Cortex of kidney (tissue), 1 donor: Measurements from ENCODE around the gene NAA25.
"Not testable (repeated sequence)": the region's sequence is repeated elsewhere in the genome, so short reads cannot be mapped to it uniquely, and the experiment has no call there.

Experiments used
- DNase-seq: peaks from one replicate; lab custom pipeline; 2025; lab: John Stamatoyannopoulos, UW

The NAA25 gene

DNA sequence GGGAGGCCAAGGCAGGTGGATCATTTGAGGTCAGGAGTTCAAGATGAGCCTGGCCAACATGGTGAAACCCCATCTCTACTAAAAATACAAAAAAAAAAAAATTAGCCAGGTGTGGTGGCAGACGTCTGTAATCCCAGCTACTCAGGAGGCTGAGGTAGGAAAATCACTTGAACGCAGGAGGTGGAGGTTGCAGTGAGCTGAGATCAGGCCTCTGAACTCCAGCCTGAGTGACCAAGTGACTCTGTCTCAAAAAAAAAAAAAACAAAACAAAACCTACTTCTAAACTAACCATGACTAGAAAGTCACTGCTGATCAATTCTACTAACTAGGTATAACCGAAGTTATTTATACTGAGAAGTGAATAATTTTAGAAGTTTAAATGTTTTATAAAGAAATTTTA lies 99.0 kb downstream of the NAA25 start:
- DNase-seq, result not testable (repeated sequence)

DNA sequence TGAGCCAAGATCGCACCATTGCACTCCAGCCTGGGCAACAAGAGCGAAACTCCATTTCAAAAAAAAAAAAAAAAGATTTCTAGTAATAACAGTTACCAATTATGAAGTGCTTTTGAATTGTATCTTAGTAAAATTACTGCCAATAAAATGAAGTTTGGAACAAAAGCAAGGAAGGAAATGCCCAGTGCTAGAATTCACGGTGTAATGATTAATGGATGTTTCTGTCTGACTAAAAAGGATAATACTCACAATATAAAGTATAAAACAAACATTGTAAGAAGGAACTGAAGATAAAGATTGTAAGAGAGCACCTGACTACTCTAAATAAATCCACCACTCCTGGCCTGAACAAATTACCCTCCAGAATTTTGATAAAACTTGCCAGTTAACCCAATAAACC lies 99.7 kb downstream of the NAA25 start:
- no peak for DNase-seq

DNA sequence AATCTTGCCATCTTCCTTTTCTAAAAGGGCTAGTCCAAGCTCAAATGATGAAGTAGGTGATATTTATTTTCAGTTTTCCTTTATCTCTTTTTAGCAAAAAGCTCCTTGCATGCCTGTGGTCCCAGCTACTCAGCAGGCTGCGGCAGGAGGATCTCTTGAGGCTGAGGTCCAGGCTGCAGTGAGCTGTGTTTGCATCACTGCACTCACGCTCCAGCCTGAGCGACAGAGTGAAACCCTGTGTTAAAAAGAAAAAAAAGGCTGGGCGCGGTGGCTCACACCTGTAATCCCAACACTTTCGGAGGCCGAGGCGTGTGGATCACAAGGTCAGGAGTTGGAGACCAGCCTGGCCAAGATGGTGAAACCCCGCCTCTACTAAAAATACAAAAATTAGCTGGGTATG lies 100.6 kb downstream of the NAA25 start:
- DNase-seq, result no peak

DNA sequence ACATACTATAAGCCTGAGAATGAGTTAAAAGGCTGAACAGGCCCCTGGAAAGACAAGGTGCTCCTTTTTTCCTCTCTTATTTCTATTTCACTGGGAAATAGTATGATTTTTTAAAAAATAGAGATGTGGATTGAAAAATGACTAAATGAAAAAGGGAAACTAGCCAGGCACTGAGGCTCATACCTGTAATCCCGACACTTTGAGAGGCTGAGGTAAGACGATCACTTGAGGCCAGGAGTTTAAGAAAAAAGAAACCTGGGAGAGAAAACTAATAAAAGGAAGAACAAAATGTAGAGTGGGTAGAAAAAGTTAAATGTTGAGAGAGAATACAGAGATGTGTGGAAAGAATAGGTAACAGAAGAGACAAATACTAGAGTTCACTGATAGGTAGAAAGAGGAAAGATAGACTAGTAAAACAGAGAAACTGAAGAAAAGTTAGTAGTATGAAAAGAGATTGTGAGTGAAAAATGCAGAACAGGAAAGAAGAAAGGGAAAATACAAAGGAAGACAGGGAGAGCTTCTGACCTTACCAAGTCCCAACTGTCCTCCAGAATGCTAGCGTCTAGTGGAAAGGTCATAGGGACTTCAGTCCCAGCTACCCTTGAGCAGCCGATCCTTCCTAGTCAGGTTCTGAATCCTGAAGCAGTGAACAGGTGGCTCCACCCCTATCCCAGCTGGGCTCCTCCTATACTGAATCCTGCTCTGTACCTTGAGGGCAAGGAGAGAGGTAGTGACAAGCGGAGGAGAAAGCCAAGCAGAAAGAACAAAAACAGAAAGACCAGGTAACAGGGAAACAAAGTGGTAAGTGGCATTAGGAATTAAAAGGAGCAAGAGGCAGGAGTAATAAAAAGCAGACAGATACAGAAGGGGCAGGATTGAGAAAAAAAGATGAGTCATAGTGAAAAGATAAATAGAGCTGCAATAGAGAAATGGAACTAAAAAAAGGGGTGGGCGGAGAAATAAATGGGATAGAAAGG lies 102.9 kb downstream of the NAA25 start:
- DNase-seq, result no peak

DNA sequence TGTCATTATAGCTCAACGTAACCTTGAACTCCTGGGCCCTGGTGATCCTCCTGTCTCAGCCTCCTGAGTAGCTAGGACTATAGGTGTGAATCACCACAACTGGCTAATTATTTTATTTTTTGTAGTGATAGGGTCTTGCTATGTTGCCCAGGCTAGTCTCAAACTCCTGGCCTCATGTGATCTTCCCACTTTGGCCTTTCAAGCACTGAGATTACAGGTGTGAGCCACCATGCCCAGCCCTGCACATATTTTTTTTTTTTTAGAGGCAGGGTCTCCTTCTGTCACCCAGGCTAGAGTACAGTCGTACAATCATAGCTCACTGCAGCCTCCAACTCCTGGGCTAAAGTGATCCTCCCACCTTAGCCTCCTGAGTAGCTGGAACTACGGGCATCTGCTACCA lies 104.5 kb downstream of the NAA25 start:
- DNase-seq, result no peak

DNA sequence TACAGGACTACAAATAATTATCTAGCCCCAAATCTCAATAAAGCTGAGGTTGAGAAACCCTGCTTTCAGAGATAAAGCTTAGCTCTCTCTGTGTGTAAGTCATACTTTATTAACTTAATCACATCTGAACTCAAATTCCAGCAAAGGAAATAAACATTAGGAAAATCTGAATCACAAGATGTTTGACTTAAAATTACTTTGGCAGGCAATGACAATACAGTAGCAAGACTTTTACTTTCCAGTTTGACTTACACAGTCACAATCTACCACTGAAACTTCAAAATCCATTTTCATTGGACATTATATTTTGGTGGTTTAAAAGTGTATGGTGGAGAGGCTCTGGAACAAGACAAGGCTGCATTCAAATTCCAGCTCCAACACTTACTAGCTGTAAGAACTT lies 107.0 kb downstream of the NAA25 start:
- no peak for DNase-seq

DNA sequence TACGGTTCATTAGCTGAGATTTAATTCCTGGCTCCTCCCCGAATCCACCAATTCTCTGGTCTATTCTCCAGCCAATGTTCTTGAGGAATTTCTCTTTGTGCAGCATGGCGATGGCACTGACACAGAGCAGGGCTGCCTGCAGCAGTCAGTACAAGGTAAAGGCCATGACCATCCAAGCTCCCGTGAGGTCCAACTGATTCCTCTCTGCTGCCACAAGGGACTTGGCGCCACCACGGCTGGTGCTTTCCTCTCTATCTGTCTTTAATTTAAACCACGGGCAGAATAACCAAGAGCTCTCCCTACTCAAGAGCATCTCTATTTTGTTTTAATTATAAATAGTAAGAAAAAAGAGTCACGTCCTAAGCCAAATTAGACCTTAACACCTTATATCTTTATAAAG lies 107.8 kb downstream of the NAA25 start:
- no peak for DNase-seq

DNA sequence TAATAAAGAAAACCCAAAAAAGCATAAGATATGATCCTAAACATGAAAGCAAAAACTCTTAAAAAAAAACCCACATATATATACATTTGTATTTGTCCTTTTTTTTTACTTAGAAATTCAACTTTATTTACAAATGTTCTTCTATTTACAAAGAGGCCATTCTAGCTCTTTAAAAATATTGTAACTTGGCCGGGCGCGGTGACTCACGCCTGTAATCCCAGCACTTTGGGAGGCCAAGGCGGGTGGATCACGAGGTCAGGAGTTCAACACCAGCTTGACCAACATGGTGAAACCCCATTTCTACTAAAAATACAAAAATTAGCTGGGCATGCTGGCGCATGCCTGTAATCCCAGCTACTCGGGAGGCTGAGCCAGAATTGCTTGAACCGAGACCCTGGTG lies 109.5 kb downstream of the NAA25 start:
- not testable (repeated sequence) for DNase-seq

DNA sequence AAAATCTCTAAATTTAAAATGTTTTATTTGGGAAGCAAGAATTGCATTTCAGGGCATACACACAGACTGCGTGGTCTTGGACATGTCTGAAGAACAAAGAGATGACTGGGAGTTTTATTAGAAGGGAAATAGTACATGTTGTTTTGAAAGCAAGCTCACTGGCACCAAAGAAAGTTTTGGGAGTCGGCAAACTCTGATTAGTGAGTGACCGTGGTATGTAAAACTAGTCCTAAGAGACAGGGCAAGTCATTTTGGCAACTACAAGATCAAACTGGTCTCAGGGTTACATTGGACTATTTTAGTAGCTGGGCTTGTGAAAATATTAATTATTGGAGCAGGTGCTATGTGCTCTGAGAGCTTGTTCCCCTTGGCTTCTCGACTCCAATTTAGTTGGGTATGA lies 110.6 kb downstream of the NAA25 start:
- DNase-seq, result no peak

DNA sequence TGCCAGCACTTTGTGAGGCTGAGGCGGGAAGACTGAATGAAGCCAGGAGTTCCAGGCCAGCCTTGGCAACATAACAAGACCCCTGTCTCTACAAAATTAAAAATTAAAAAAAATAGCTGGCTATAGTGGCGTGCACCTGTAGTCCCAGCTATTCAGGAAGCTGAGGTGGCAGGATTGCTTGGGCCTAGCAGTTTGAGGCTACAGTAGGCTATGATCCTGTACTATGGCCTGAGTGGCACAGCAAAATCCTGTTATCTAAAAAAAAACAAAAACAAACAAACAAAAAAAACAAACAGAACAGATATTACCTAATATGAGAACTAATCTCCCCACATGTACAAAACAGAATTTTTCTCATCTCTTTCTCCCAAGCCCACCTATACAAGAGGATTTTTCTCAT lies 111.3 kb downstream of the NAA25 start:
- DNase-seq, result no peak

DNA sequence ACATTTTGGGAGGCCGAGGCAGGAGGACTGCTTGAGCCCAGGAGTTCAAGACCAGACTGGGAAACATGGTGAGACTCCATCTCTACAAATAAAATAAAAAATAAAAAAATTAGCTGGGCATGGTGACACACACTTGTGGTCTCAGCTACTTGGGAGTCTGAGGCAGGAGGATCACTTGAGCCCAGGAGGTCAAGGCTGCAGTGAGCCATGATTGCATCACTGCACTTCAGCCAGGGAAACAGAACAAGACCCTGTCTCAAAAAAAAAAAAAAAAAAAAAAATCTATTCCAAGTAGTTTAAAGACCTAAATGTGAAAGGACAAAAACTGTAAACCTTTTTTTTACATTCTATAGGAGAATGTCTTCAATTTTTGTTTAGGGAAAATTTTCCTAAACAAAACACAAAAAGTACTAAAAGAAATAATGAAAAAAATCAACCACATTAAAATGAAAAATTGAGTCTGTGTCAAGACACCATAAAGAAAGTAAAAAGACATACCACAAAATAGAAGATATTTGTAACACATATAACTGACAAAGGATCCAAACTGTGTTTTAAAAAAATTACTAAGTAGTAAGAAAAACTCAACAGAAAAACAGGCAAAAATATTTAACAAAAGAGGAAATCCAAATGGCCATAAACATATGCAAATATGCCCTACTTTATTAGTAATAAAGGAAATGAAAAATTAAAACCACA lies 112.7 kb downstream of the NAA25 start:
- DNase-seq, result no peak

DNA sequence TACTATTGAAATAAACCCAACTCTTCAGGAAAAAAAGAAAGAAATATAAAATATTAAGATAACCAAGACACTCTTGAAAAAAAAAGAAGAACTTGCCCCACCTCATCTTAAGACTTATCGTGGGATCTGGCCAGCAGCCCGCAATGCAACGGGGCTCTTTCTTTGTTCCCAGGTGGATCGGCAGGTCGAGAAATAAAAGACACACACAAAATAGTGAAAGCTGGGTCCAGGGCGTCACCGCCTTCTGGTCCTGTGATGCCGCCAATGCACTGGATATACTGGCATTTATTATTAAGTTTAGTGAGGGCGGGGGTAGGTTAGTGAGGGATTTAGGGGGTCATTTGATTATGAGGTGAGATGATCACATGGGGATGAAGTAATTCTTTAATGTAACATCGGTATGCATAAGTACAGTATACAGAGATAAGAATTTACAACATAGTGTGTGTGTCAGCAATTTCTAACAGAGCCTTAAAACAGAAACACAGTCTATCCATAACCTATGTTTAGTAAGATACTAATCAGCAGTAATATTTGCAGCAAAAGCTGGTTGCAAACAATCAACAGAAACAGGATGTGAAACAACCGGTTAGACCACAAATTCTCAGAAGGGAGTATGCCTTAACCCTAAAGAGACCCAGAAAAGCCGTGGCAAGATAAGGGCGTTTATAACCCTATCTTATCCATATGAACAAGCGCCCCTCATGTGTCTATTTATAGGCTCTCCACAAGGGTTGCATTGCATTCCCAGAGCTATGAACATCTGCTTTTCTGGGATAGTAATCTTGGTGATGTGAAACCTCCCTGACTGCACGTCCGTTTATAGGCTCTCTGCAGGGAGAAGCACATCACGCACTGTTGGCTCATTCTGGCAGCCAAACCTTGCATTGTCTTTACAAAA lies 114.1 kb downstream of the NAA25 start:
- DNase-seq, result not testable (repeated sequence)

DNA sequence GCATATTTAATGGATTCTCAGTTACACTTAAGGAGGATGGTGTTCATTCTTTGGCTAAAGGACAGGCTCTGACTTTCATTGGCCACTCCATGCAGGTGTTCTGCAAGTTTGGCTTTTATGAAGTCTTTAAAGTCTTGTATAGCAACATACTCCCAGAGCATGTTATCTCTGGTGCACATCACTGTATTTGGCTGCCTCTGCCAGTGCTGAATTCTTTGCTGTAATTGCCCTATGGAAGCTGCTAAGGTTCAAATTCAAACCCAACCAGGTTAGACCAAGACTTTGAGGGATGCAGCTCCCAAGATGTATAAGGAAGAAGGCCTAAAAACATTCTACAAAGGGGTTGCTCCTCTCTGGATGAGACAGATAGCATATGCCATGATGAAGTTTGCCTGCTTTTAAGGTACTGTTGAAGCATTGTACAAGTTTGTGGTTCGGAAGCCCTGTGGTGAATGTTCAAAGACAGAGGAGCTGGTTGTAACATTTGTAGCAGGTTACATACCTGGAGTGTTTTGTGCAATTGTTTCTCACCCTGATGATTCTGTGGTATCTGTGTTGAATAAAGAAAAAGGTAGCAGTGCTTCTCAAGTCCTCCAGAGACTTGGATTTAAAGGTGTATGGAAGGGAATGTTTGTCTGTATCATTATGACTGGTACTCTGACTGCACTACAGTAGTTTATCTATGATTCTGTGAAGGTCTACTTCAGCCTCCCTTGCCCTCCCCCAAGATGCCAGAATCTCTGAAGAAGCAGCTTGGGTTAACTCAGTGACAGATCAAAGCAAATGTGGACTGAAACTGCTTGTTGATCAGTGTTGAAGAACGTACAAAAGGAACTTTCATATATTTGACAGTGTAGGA lies 115.1 kb downstream of the NAA25 start:
- no peak for DNase-seq

DNA sequence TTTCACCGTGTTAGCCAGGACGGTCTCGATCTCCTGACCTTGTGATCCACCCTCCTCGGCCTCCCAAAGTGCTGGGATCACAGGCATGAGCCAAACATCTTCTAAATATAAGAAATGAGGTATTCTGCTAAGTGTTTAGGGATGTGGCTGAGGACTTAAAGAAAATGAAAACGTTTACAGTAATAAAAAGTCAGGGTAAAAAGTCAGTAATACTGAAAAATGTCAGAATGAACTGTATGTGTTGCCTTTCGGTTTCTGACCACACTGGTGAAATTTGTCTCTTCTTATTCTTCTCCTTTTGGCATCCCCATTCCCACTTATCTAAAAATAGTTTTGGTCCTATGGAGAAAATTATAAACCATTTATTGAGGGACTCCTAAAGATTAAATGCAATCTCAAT lies 116.1 kb downstream of the NAA25 start:
- DNase-seq, result no peak

DNA sequence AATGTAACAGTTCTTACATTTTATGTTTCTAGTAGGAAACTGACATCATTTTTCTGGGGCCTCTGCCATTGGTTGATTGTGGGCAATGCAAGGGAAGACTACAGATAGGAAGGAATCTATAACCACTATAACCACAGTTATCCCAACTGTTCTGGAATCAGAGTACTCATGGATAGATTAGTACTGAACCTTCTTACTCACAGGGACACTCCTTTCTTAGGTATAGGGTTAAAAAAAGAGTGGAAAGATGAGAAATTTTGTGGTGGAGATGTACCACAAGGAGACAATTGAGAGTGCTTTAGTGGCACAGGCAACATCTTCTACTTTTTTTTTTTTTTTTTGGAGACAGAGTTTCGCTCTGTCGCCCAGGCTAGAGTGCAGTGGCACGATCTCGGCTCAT lies 116.6 kb downstream of the NAA25 start:
- no peak for DNase-seq

DNA sequence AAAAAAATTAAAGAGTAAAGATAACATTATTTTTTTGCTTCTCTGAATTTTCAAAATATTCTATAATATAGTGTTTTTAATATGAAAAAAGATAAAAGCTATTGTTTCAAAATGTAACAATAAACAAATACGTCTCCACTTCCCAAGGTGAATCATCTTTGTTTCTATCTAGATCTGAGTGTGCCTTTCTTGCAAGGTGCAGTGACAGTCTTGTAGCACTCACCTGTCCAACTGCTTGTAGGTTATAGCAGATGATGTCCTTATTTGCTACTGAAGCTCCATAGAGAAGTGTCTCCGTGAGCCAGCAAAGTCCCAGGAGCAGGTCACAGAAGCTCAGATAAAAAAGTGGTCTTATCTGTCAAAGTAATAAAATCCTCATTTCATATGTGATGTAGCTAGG lies 117.0 kb downstream of the NAA25 start:
- no peak for DNase-seq

DNA sequence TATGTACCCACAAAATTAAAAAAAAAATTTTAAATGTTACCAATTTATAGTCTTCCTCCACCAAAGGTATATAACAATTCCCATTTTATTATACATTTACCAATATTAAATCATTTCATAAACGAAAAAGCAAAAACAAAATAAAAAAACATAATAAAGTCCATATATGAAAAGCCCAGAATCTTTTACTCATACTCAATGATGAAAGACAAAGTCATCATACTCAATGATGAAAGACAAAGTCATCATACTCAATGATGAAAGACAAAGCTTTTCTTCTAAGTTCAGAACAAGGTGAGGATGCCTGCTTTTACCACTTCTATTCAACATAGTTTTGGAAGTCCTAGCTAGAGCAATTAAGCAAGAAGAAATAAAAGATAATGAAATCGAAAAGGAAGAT lies 123.8 kb downstream of the NAA25 start:
- DNase-seq, result no peak

DNA sequence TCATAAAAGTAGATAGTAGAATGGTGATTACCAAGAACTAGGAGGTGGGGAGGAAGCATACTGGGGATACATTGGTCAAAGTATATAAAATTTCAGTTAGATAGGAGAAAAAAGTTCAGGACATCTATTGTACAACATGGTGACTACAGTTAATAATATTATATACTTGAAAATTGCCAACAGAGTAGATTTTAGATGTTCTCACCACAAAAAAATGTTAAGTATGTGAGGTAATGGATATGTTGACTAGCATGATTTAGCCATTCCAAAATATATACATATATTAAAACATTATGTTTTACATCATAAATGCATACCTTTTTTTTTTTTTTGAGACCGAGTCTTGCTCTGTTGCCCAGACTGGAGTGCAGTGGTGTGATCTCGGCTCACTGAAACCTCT lies 126.6 kb downstream of the NAA25 start:
- DNase-seq, result no peak

DNA sequence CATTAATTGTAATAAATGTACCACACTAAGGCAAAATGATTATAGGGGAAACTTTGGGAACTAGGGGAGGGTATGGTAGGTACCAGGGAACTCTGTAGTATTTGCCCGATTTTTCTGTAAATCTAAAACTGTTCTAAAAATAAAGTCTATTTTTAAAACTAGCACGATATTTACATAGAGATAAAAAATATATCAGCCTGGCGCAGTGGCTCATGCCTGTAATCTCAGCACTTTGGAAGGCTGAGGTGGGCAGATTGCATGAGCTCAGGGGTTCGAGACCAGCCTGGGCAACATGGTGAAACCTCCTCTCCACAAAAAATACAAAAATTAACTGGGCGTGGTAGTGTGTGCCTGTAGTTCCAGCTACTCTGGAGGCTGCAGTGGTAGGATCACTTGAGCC lies 128.0 kb downstream of the NAA25 start:
- DNase-seq, result no peak

DNA sequence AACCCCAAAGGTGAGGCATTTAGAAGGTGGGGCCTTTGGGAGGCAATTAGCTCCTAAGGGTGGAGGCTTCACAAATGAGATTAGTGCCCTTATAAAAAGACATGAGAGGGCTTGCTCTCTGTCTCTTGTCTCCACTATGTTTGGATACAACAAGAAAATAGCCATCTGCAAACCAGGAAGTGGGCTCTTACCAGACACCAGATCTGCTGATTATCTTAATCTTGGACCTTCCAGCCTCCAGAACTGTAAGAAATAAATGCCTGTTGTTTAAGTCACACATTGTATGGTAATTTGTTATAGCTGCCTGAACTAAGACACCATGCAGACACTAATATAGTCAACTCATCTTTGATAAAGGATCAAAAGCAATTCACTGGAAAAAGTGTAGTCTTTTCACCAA lies 130.0 kb downstream of the NAA25 start:
- no peak for DNase-seq

DNA sequence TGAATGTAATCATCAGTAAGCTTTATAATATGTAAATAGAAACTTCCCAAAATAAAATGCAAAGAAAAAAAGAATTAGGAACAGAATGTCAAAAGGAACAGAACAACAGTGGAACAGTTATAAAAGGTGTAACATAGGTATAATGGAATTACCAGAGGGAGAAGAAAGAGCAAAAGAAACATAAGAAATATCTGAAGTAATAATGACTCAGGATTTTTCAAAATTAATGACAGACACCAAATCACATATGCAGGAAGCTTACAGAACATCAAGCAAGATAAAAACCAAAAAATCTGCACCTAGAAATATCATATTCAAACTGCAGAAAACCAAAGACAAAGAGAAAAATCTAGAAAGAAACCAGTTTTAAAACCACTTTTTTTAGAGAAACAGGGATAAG lies 131.7 kb downstream of the NAA25 start:
- no peak for DNase-seq
